Skeletal muscle tissue (tissue), 4 donors: ENCODE data around the gene FOXO1. TPM values are rescaled to one million over a fixed set of nuclear protein-coding genes. Genes with fewer than 3 reads are reported as not detected.

Experiments
- H3K27ac ChIP-seq: one replicate; pipeline ENCODE4 v1.7.0; 2013; ENCODE audit warnings: mild to moderate bottlenecking, low read depth, low read length, inconsistent platforms
- H3K27me3 ChIP-seq, 3 donors: one replicate each; pipeline ENCODE4 v1.7.0; 2013; ENCODE audit warnings: low read length in 3 of 3; ENCODE audit not compliant: control insufficient read depth in 3 of 3, insufficient read depth in 3 of 3
- H3K36me3 ChIP-seq, 3 donors: one replicate each; pipeline ENCODE4 v1.7.0; 2013; ENCODE audit warnings: low read length in 3 of 3; ENCODE audit not compliant: control insufficient read depth in 3 of 3, insufficient read depth in 3 of 3
- H3K4me1 ChIP-seq, 3 donors: one replicate each; pipeline ENCODE4 v1.7.0; 2013; ENCODE audit warnings: low read length in 3 of 3, mild to moderate bottlenecking in 3 of 3; ENCODE audit not compliant: control insufficient read depth in 3 of 3, insufficient read depth in 3 of 3
- H3K4me3 ChIP-seq, 3 donors: one replicate each; pipeline ENCODE4 v1.7.0; 2013; ENCODE audit warnings: low read length in 3 of 3
- H3K9ac ChIP-seq, 3 donors: one replicate each; pipeline ENCODE4 v1.7.0; 2013; ENCODE audit warnings: low read length in 3 of 3, mild to moderate bottlenecking in 3 of 3, moderate library complexity in 2 of 3, low read depth in 1 of 3
- H3K9me3 ChIP-seq, 3 donors: one replicate each; pipeline ENCODE4 v1.7.0; 2013; ENCODE audit warnings: low read length in 3 of 3; ENCODE audit not compliant: control insufficient read depth in 3 of 3
- total RNA-seq: library from RNA; depleted of rRNA; stranded (reverse); fragments of >200 nt; gene quantifications from one replicate; pipeline ENCODE4 v1.2.3, GENCODE V29; 2014
- donor health status: Osteomylitis.

The FOXO1 gene
- total RNA-seq, 1 donor from 2014 or later = 15.1 TPM

- no peaks in the 10 kb centered on the region for H3K27me3 ChIP-seq
- no peak overlapping the region for H3K4me3 ChIP-seq
- no peaks in the 10 kb centered on the region for H3K4me1 ChIP-seq
- no peaks in the 10 kb centered on the region for H3K36me3 ChIP-seq
- peaks cover 0 to 2% (median 2%) of the 10 kb centered on the region in 3 donors for H3K9me3 ChIP-seq
- H3K27ac ChIP-seq = no peak overlapping the region
- H3K9ac ChIP-seq = no peak overlapping the region
Measured at GRCh38 chr13:40527914-40528313, 138.5 kb downstream of the FOXO1 start.

GRCh38 chr13:40522282-40522681 is 144.2 kb downstream of the FOXO1 start:
- Histone ChIP-seq H3K9ac (no peak overlapping the region), H3K36me3 (no peaks in the 10 kb centered on the region), H3K4me1 (no peaks in the 10 kb centered on the region), H3K27me3 (no peaks in the 10 kb centered on the region), H3K27ac (no peak overlapping the region), H3K9me3 (no peaks in the 10 kb centered on the region), H3K4me3 (no peak overlapping the region)

GRCh38 chr13:40520916-40521315 is 145.5 kb downstream of the FOXO1 start:
- no peaks in the 10 kb centered on the region for H3K36me3 ChIP-seq
- no peaks in the 10 kb centered on the region for H3K4me1 ChIP-seq
- no peaks in the 10 kb centered on the region for H3K9me3 ChIP-seq
- no peaks in the 10 kb centered on the region for H3K27me3 ChIP-seq
- H3K4me3 ChIP-seq = no peak overlapping the region
- H3K27ac ChIP-seq = no peak overlapping the region
- H3K9ac ChIP-seq = no peak overlapping the region

- Histone ChIP-seq H3K9ac (no peak overlapping the region), H3K4me1 (no peaks in the 10 kb centered on the region), H3K27me3 (no peaks in the 10 kb centered on the region), H3K4me3 (no peak overlapping the region), H3K36me3 (no peaks in the 10 kb centered on the region), H3K27ac (no peak overlapping the region), H3K9me3 (no peaks in the 10 kb centered on the region)
Measured at GRCh38 chr13:40519637-40520036, 146.8 kb downstream of the FOXO1 start.

- Histone ChIP-seq H3K4me3 (no peak overlapping the region), H3K9ac (no peak overlapping the region), H3K27me3 (no peaks in the 10 kb centered on the region), H3K36me3 (no peaks in the 10 kb centered on the region), H3K4me1 (no peaks in the 10 kb centered on the region), H3K9me3 (no peaks in the 10 kb centered on the region), H3K27ac (no peak overlapping the region)
Measured at GRCh38 chr13:40518481-40518882, 148.0 kb downstream of the FOXO1 start.

- Histone ChIP-seq H3K4me1 (no peaks in the 10 kb centered on the region), H3K36me3 (no peaks in the 10 kb centered on the region), H3K27me3 (no peaks in the 10 kb centered on the region), H3K9me3 (no peaks in the 10 kb centered on the region), H3K27ac (no peak overlapping the region), H3K9ac (no peak overlapping the region), H3K4me3 (no peak overlapping the region)
Measured at GRCh38 chr13:40517486-40518480, 148.7 kb downstream of the FOXO1 start.

GRCh38 chr13:40515702-40516101 is 150.7 kb downstream of the FOXO1 start:
- H3K9ac ChIP-seq = no peak overlapping the region
- no peak overlapping the region for H3K27ac ChIP-seq
- no peaks in the 10 kb centered on the region for H3K27me3 ChIP-seq
- no peaks in the 10 kb centered on the region for H3K4me1 ChIP-seq
- no peak overlapping the region for H3K4me3 ChIP-seq
- no peaks in the 10 kb centered on the region for H3K9me3 ChIP-seq
- no peaks in the 10 kb centered on the region for H3K36me3 ChIP-seq

- Histone ChIP-seq H3K27me3 (no peaks in the 10 kb centered on the region), H3K4me3 (no peak overlapping the region), H3K9ac (no peak overlapping the region), H3K9me3 (no peaks in the 10 kb centered on the region), H3K4me1 (no peaks in the 10 kb centered on the region), H3K36me3 (no peaks in the 10 kb centered on the region), H3K27ac (no peak overlapping the region)
Measured at GRCh38 chr13:40514802-40515201, 151.6 kb downstream of the FOXO1 start.

- Histone ChIP-seq H3K27ac (no peak overlapping the region), H3K4me1 (peaks cover 7 to 10% (median 8%) of the 10 kb centered on the region in 3 donors), H3K9ac (no peak overlapping the region), H3K9me3 (no peaks in the 10 kb centered on the region), H3K4me3 (no peak overlapping the region), H3K36me3 (no peaks in the 10 kb centered on the region), H3K27me3 (no peaks in the 10 kb centered on the region)
Measured at GRCh38 chr13:40509876-40510275, 156.6 kb downstream of the FOXO1 start.

- H3K4me3 ChIP-seq = no peak overlapping the region
- H3K27me3 ChIP-seq = no peaks in the 10 kb centered on the region
- peak overlapping the region; percentile 54 for H3K27ac ChIP-seq
- H3K9me3 ChIP-seq = no peaks in the 10 kb centered on the region
- H3K4me1 ChIP-seq = peaks cover 8 to 11% (median 10%) of the 10 kb centered on the region in 3 donors
- no peak overlapping the region for H3K9ac ChIP-seq
- H3K36me3 ChIP-seq = no peaks in the 10 kb centered on the region
Measured at GRCh38 chr13:40508767-40509342, 157.6 kb downstream of the FOXO1 start.
